GM23338 (cell line): Measurements from ENCODE around the gene DNAJC27. TPM values are rescaled to one million over a fixed set of nuclear protein-coding genes. Genes with fewer than 3 reads are reported as not detected.
A peak's percentile ranks its signal among the peaks of the same experiment; 100 is the strongest.

Source experiments
- ATAC-seq: fragments of 200-7000 bp; cut with Tn5 transposase; 3 replicates; pipeline ENCODE4 v1.9.1; 2020
- DNase-seq: peaks from one replicate; pipeline ENCODE4 v3.0.0-alpha.2; 2015; ENCODE audit warnings: low spot score
- H2AFZ ChIP-seq: fragments of 200-600 bp; sonication (generic); 2 replicates; pipeline ENCODE4 v1.8.0; 2016; ENCODE audit warnings: antibody characterized with exemption, mild to moderate bottlenecking, moderate library complexity
- H3F3A ChIP-seq: fragments of 200-600 bp; sonication (generic); replicated peaks from 2 replicates; pipeline ENCODE4 v1.8.0; 2017; ENCODE audit warnings: antibody characterized with exemption, mixed run types, low read depth
- H3K27ac ChIP-seq: fragments of 200-600 bp; sonication (generic); 2 replicates; pipeline ENCODE4 v1.6.1; 2016; ENCODE audit warnings: low read depth
- H3K27me3 ChIP-seq: fragments of 200-600 bp; sonication (generic); 2 replicates; pipeline ENCODE4 v1.8.0; 2016; ENCODE audit warnings: mild to moderate bottlenecking, mixed run types, moderate library complexity; ENCODE audit not compliant: insufficient read depth
- H3K36me3 ChIP-seq: fragments of 200-600 bp; sonication (generic); 2 replicates; pipeline ENCODE4 v1.8.0; 2016; ENCODE audit warnings: mild to moderate bottlenecking; ENCODE audit not compliant: insufficient read depth
- H3K4me1 ChIP-seq: fragments of 200-600 bp; sonication (generic); 2 replicates; pipeline ENCODE4 v1.8.0; 2016; ENCODE audit warnings: mild to moderate bottlenecking, moderate library complexity; ENCODE audit not compliant: insufficient read depth
- H3K4me2 ChIP-seq: fragments of 200-600 bp; sonication (generic); 2 replicates; pipeline ENCODE4 v1.7.1; 2017; ENCODE audit warnings: mixed run types
- H3K4me3 ChIP-seq: fragments of 200-600 bp; sonication (generic); 2 replicates; pipeline ENCODE4 v1.6.1; 2016; ENCODE audit warnings: mixed run types
- H3K79me2 ChIP-seq: fragments of 200-600 bp; sonication (generic); replicated peaks from 2 replicates; pipeline ENCODE4 v1.8.0; 2017; ENCODE audit warnings: mild to moderate bottlenecking; ENCODE audit not compliant: insufficient read depth
- H3K9me2 ChIP-seq: fragments of 200-600 bp; sonication (generic); 2 replicates; pipeline ENCODE4 v1.8.0; 2017; ENCODE audit not compliant: insufficient read depth
- H4K20me1 ChIP-seq: fragments of 200-600 bp; sonication (generic); replicated peaks from 2 replicates; pipeline ENCODE4 v1.8.0; 2017; ENCODE audit warnings: mild to moderate bottlenecking; ENCODE audit not compliant: insufficient read depth
- H3K27ac Mint-ChIP-seq: 2 replicates; pipeline ENCODE4 v1.8.0; 2020; ENCODE audit warnings: inconsistent platforms, mild to moderate bottlenecking, moderate library complexity, mixed read lengths
- H3K27me3 Mint-ChIP-seq: 3 replicates; pipeline ENCODE4 v1.8.0; 2022; ENCODE audit warnings: low read depth, mild to moderate bottlenecking, moderate library complexity, mixed read lengths, inconsistent platforms; ENCODE audit not compliant: insufficient read depth, poor library complexity
- H3K36me3 Mint-ChIP-seq: 3 replicates; pipeline ENCODE4 v1.8.0; 2021; ENCODE audit warnings: low read depth, mild to moderate bottlenecking, inconsistent platforms, moderate library complexity, mixed read lengths
- H3K4me1 Mint-ChIP-seq: 3 replicates; pipeline ENCODE4 v1.8.0; 2020; ENCODE audit warnings: mild to moderate bottlenecking, inconsistent platforms, mixed read lengths
- H3K4me3 Mint-ChIP-seq: 3 replicates; pipeline ENCODE4 v1.8.0; 2021; ENCODE audit warnings: moderate library complexity, mild to moderate bottlenecking, inconsistent platforms, mixed read lengths
- H3K9me3 Mint-ChIP-seq: 3 replicates; pipeline ENCODE4 v1.8.0; 2020; ENCODE audit warnings: moderate library complexity, mild to moderate bottlenecking, inconsistent platforms, mixed read lengths
- CTCF ChIP-seq, 2 experiments: fragments of 200-600 bp in 1 of 2; sonication (generic) in 1 of 2; conservative IDR thresholded peaks; 2 replicates each; pipeline versions ENCODE4 v1.5.1 to v1.6.1; 2016 to 2017; ENCODE audit warnings: antibody characterized with exemption in 2 of 2, low read depth in 2 of 2, mild to moderate bottlenecking in 2 of 2, moderate library complexity in 1 of 2
- NANOG ChIP-seq: IDR thresholded peaks from 2 replicates; pipeline ENCODE4 v1.6.1; 2016; ENCODE audit warnings: antibody characterized with exemption, borderline replicate concordance
- polyA plus RNA-seq: library from polyadenylated mRNA; unstranded; fragments of >200 nt; fragmentation: Nextera tagmentation; extraction: Ambion mirVana; gene quantifications from 2 replicates; pipeline ENCODE4 v1.2.1, GENCODE V29; 2016
- total RNA-seq: library from RNA; depleted of rRNA; stranded (reverse); fragments of >200 nt; shearing (Covaris generic); gene quantifications from 2 replicates; pipeline ENCODE4 v1.2.3, GENCODE V29; 2014
- TF ChIP-seq, protein P1 (sequence below): IDR thresholded peaks from 2 replicates; pipeline ENCODE4 v1.6.1; 2016; ENCODE audit warnings: antibody characterized with exemption

DNAJC27 gene
- total and polyA plus RNA-seq, 2 experiments from 2014 or later, result 2.4 to 2.6 TPM

GRCh38 chr2:24929230-24929629, 42.5 kb downstream of the DNAJC27 start:
- peak; percentile 44 for DNase-seq
- H2AFZ ChIP-seq, result no peak overlapping the region
- H3K36me3 Mint-ChIP-seq, result no peaks in the 10 kb centered on the region

DNA sequence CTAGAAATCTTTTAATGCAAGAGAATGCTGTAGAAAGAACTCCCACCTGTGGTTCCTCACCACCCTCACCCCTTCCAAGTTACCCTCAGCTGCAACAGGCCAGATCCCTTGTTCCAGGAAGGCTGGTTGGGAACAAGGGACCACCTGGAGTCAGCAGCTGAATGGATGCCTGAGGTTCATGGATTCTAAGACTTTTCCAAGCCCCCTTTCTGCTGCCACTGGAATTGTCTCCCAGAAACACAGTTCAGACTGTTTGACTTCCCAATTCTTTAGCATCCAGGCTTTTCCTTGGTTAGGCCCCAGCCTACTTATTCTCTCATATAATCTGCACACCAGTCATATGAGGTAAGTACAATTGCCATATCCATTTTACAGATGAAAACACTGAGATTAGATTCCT, 43.7 kb downstream of the DNAJC27 start:
- no peaks in the 10 kb centered on the region for H3K36me3 Mint-ChIP-seq
- no peaks in the 10 kb centered on the region for H3K9me3 Mint-ChIP-seq
- no peak overlapping the region for H3K27ac ChIP-seq
- H3F3A ChIP-seq, result no peaks in the 10 kb centered on the region; the same call in 1 of the 2 replicates
- H3K27ac Mint-ChIP-seq, result no peak overlapping the region
- peaks cover 16% of the 10 kb centered on the region for H3K4me1 ChIP-seq
- H3K27me3 Mint-ChIP-seq, result no peaks in the 10 kb centered on the region
- TF ChIP-seq NANOG (no peak), CTCF (conservative IDR thresholded peaks at IDR 0.05; ENCODE audit: low read depth in 2 of 2) (peak in 1 of 2 experiments; percentile 17; a peak in 1 of 4 replicates)
- H3K9me2 ChIP-seq, result no peaks in the 10 kb centered on the region; the same call in 1 of the 2 replicates
- DNase-seq (no peak), ATAC-seq (no peak)
- H2AFZ ChIP-seq, result no peak overlapping the region
- H3K4me1 Mint-ChIP-seq, result peaks cover 25% of the 10 kb centered on the region
- no peak overlapping the region for H3K4me3 ChIP-seq
- H3K79me2 ChIP-seq, result no peaks in the 10 kb centered on the region
- no peak overlapping the region for H3K4me3 Mint-ChIP-seq
- no peaks in the 10 kb centered on the region for H3K27me3 ChIP-seq
- no peak overlapping the region for H3K4me2 ChIP-seq
- H3K36me3 ChIP-seq, result no peaks in the 10 kb centered on the region
- no peaks in the 10 kb centered on the region for H4K20me1 ChIP-seq

More at GRCh38 chr2:24929230-24929629, 42.5 kb downstream of the DNAJC27 start:
- no peaks in the 10 kb centered on the region for H4K20me1 ChIP-seq
- no peaks in the 10 kb centered on the region; the same call in 1 of the 2 replicates for H3F3A ChIP-seq
- no peak overlapping the region for H3K27ac Mint-ChIP-seq
- no peak overlapping the region for H3K4me3 Mint-ChIP-seq
- no peaks in the 10 kb centered on the region; the same call in 1 of the 2 replicates for H3K9me2 ChIP-seq
- H3K9me3 Mint-ChIP-seq, result no peaks in the 10 kb centered on the region
- no peaks in the 10 kb centered on the region for H3K27me3 Mint-ChIP-seq
- no peak overlapping the region for H3K4me2 ChIP-seq
- no peak for ATAC-seq
- peaks cover 16% of the 10 kb centered on the region for H3K4me1 ChIP-seq
- TF ChIP-seq, protein P1, sequence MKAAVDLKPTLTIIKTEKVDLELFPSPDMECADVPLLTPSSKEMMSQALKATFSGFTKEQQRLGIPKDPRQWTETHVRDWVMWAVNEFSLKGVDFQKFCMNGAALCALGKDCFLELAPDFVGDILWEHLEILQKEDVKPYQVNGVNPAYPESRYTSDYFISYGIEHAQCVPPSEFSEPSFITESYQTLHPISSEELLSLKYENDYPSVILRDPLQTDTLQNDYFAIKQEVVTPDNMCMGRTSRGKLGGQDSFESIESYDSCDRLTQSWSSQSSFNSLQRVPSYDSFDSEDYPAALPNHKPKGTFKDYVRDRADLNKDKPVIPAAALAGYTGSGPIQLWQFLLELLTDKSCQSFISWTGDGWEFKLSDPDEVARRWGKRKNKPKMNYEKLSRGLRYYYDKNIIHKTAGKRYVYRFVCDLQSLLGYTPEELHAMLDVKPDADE, result no peak
- TF ChIP-seq CTCF (conservative IDR thresholded peaks at IDR 0.05; ENCODE audit: low read depth in 2 of 2), result peak; percentile 27 to 36; a peak in 3 of 4 replicates
- H3K27ac ChIP-seq, result no peak overlapping the region
- no peaks in the 10 kb centered on the region for H3K27me3 ChIP-seq
- H3K4me3 ChIP-seq, result no peak overlapping the region
- no peaks in the 10 kb centered on the region for H3K36me3 ChIP-seq
- H3K79me2 ChIP-seq, result no peaks in the 10 kb centered on the region
- peaks cover 20% of the 10 kb centered on the region for H3K4me1 Mint-ChIP-seq
